ENCODE measurements around the gene ADAMTSL1.

Gene ADAMTSL1

GRCh38 chr9:18890372-18890771 is 416.4 kb downstream of the ADAMTSL1 start:
- Histone ChIP-seq H3K27ac (no peak overlapping the region), H3K4me3 (no peak overlapping the region)
- no peak for DNase-seq (ENCODE audit: low spot score)
- TF ChIP-seq CTCF (IDR thresholded peaks at IDR 0.05), result no peak

GRCh38 chr9:18891946-18892670 is 418.2 kb downstream of the ADAMTSL1 start:
- no peak overlapping the region for H3K4me3 ChIP-seq
- TF ChIP-seq CTCF (IDR thresholded peaks at IDR 0.05), result no peak
- no peak overlapping the region for H3K27ac ChIP-seq
- no peak for DNase-seq (ENCODE audit: low spot score)

DNA sequence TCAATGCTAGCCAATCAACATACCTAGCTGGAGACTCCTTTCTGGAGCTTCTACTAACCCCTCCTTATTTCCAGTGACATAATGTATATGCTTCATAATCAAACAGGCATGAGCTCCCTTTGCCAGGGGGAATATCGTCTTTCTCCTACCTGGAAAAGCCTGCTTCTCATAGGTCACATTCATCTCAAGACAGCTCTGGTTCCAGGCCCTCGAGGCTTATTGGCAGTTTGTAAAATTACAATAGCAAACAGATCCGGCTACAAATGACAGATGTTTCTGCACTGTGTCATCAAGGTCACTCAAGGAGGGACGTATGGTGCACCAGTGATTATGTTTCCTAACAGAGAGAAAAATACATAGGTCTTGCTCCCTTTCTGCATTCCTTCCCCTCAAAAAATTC is 419.1 kb downstream of the ADAMTSL1 start:
- no peak overlapping the region for H3K27ac ChIP-seq
- no peak for TF ChIP-seq CTCF (IDR thresholded peaks at IDR 0.05)
- H3K4me3 ChIP-seq, result no peak overlapping the region
- DNase-seq (ENCODE audit: low spot score), result no peak

GRCh38 chr9:18893491-18893890 is 419.5 kb downstream of the ADAMTSL1 start:
- Histone ChIP-seq H3K27ac (no peak overlapping the region), H3K4me3 (no peak overlapping the region)
- no peak for TF ChIP-seq CTCF (IDR thresholded peaks at IDR 0.05)
- no peak for DNase-seq (ENCODE audit: low spot score)

GRCh38 chr9:18896004-18896403 is 422.1 kb downstream of the ADAMTSL1 start:
- Histone ChIP-seq H3K27ac (no peak overlapping the region), H3K4me3 (no peak overlapping the region)
- TF ChIP-seq CTCF (IDR thresholded peaks at IDR 0.05), result no peak
- no peak for DNase-seq (ENCODE audit: low spot score)

GRCh38 chr9:18896531-18897179 is 422.7 kb downstream of the ADAMTSL1 start:
- H3K4me3 ChIP-seq, result no peak overlapping the region
- TF ChIP-seq CTCF (IDR thresholded peaks at IDR 0.05), result no peak

GRCh38 chr9:18903450-18903849 is 429.5 kb downstream of the ADAMTSL1 start:
- Histone ChIP-seq H3K27ac (no peak overlapping the region), H3K4me3 (no peak overlapping the region)
- no peak for DNase-seq (ENCODE audit: low spot score)
- no peak for TF ChIP-seq CTCF (IDR thresholded peaks at IDR 0.05)

More at GRCh38 chr9:18896531-18897179, 422.7 kb downstream of the ADAMTSL1 start:
- no peak for DNase-seq (ENCODE audit: low spot score)
- H3K27ac ChIP-seq, result no peak overlapping the region

Data from coronary artery (tissue), 2 donors.